Measurements from ENCODE around the gene ZNF280B.

DNA sequence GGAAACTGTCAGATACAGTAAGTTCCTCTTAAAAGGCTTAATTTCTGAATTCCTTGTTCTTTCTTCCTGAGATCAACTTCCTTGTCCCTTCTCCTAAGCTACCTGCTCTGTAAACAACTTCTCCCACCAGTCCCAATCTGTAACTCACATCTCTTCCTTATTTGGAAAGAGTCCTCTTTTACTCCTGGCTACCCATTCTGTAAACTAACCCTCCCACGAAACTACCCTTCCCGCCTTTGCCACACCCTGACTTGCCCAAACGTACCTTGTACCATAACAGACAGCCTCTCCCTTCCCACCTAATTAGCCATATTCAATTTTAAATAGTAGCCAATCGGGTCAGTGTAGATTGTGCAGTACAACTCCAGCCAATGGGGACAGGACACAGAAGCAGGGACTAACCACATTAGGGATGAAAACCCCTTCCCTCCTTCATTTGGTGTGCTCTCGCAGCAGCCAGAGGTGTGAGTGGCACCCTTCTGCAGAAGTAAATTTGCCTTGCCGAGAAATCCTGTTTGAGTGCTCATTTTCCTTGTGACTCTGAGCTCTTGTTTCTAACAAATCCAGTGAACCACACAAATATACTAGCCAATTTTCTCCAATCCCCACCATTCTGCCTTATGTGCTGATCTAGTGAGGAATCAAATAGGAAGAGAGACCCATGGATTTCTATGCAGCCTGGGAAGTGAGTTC is 49.5 kb downstream of the ZNF280B start:
- TF ChIP-seq CTCF (conservative IDR thresholded peaks at IDR 0.05) (no peak), EZH2 (IDR thresholded peaks at IDR 0.05; ENCODE audit: low read depth) (no peak)
